Uterus (tissue), 2 donors: Measurements from ENCODE around the gene COPS9.

Experiments used
- CTCF ChIP-seq, 4 experiments: fragments of 200-600 bp in 2 of 4; fragments of 450-650 bp in 2 of 4; sonication (generic) in 2 of 4; IDR thresholded peaks; one replicate each; pipeline ENCODE4 v1.5.1; 2016 to 2019; ENCODE audit warnings: antibody characterized with exemption in 4 of 4, mild to moderate bottlenecking in 2 of 4, moderate library complexity in 1 of 4
- POLR2A ChIP-seq, 2 donors: fragments of 450-650 bp; IDR thresholded peaks; one replicate each; pipeline ENCODE4 v1.6.1; 2016; ENCODE audit warnings: antibody characterized with exemption in 2 of 2, mild to moderate bottlenecking in 1 of 2, moderate library complexity in 1 of 2

- no peak for TF ChIP-seq CTCF (IDR thresholded peaks at IDR 0.05)
- TF ChIP-seq POLR2A (IDR thresholded peaks at IDR 0.05) = no peak
Observed at GRCh38 chr2:240142859-240143258, 6.8 kb upstream of the COPS9 start.
